Lung (tissue), 16 donors: ENCODE results near the gene FBXO41. TPM values are rescaled to one million over a fixed set of nuclear protein-coding genes. Genes with fewer than 3 reads are reported as not detected.
A peak's percentile ranks its signal among the peaks of the same experiment; 100 is the strongest.

Source experiments
- ATAC-seq: fragments of 200-7000 bp; cut with Tn5 transposase; one replicate; pipeline ENCODE4 v1.9.1; 2020; ENCODE audit warnings: moderate number of reproducible peaks; ENCODE audit not compliant: insufficient read depth, low FRiP score
- DNase-seq, 3 donors: peaks; one replicate each; pipeline ENCODE4 v3.0.0-alpha.2; 2013 to 2017
- H3K27ac ChIP-seq, 2 donors: one replicate each; pipeline ENCODE4 v1.5.1; 2013; ENCODE audit warnings: mild to moderate bottlenecking in 2 of 2, moderate library complexity in 2 of 2, control low read depth in 1 of 2, inconsistent platforms in 1 of 2, low read depth in 1 of 2, low read length in 1 of 2
- H3K27me3 ChIP-seq, 3 donors: one replicate each; pipeline ENCODE4 v1.5.1; 2013; ENCODE audit warnings: low read length in 2 of 3; ENCODE audit not compliant: control insufficient read depth in 3 of 3, insufficient read depth in 3 of 3
- H3K36me3 ChIP-seq, 4 donors: one replicate each; pipeline ENCODE4 v1.5.1; 2013; ENCODE audit warnings: low read length in 4 of 4, mild to moderate bottlenecking in 1 of 4, moderate library complexity in 1 of 4; ENCODE audit not compliant: control insufficient read depth in 4 of 4, insufficient read depth in 4 of 4
- H3K4me1 ChIP-seq, 5 donors: one replicate each; pipeline ENCODE4 v1.5.1; 2013; ENCODE audit warnings: low read length in 5 of 5, mild to moderate bottlenecking in 2 of 5, moderate library complexity in 1 of 5; ENCODE audit not compliant: control insufficient read depth in 5 of 5, insufficient read depth in 5 of 5
- H3K4me3 ChIP-seq: one replicate; pipeline ENCODE4 v1.5.1; 2013; ENCODE audit warnings: mild to moderate bottlenecking, control low read depth, moderate library complexity
- H3K9ac ChIP-seq, 2 donors: one replicate each; pipeline ENCODE4 v1.5.1; 2013; ENCODE audit warnings: low read length in 2 of 2, control low read depth in 1 of 2; ENCODE audit not compliant: insufficient read depth in 1 of 2
- H3K9me3 ChIP-seq, 4 donors: one replicate each; pipeline ENCODE4 v1.5.1; 2013; ENCODE audit warnings: low read length in 3 of 4, mild to moderate bottlenecking in 1 of 4, moderate library complexity in 1 of 4; ENCODE audit not compliant: control insufficient read depth in 4 of 4, insufficient read depth in 3 of 4
- WGBS, 2 donors: extraction: QIAGEN DNeasy Blood & Tissue Kit; methylation state at CpG; one replicate each; pipeline ENCODE4 v1.1.7; 2013; 5-methylcytosine and 5-hydroxymethylcytosine counted together
- long read RNA-seq, 5 donors: transcript quantifications; one replicate each; lab custom pipeline, GENCODE V29; 2026
- polyA plus RNA-seq, 2 donors: library from polyadenylated mRNA; stranded (reverse); fragments of 200-250 nt; gene quantifications; one replicate each; pipeline ENCODE4 v1.2.1, GENCODE V29; 2013
- total RNA-seq, 2 donors: library from RNA; depleted of rRNA in 1 of 2; stranded (reverse); fragments of >200 nt in 1 of 2; gene quantifications; one replicate each; pipeline ENCODE4 v1.2.1, GENCODE V29; 2014 to 2021
- TF ChIP-seq, protein P1 (sequence below): IDR thresholded peaks from 2 replicates; pipeline ENCODE4 v1.5.1; 2012; ENCODE audit warnings: mild to moderate bottlenecking; ENCODE audit errors: control extremely low read depth, extremely low read depth
- donor health status: control.
- donor health status: control.
- donor health status: Bipolar disorder and iron deficiency.
- donor health status: healthy.
- donor health status: DM: yes; HTN: yes; CAD: no.

FBXO41 gene, protein sequence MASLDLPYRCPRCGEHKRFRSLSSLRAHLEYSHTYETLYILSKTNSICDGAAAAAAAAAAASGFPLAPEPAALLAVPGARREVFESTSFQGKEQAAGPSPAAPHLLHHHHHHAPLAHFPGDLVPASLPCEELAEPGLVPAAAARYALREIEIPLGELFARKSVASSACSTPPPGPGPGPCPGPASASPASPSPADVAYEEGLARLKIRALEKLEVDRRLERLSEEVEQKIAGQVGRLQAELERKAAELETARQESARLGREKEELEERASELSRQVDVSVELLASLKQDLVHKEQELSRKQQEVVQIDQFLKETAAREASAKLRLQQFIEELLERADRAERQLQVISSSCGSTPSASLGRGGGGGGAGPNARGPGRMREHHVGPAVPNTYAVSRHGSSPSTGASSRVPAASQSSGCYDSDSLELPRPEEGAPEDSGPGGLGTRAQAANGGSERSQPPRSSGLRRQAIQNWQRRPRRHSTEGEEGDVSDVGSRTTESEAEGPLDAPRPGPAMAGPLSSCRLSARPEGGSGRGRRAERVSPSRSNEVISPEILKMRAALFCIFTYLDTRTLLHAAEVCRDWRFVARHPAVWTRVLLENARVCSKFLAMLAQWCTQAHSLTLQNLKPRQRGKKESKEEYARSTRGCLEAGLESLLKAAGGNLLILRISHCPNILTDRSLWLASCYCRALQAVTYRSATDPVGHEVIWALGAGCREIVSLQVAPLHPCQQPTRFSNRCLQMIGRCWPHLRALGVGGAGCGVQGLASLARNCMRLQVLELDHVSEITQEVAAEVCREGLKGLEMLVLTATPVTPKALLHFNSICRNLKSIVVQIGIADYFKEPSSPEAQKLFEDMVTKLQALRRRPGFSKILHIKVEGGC
- total RNA-seq (1 to 10 TPM in 1 of 2 donors, under 1 TPM in 1; 0.97 to 5.0 TPM), polyA plus RNA-seq (1 to 10 TPM in 1 of 2 donors, under 1 TPM in 1; 0.93 to 2.4 TPM)
- long read RNA-seq, donor 1, result 0 reads
- long read RNA-seq, donor 2, result 0 reads
- long read RNA-seq, donor 3, result 0 reads
- long read RNA-seq, donor 4, result 0 reads
- long read RNA-seq, donor 5, result 0 reads

DNA sequence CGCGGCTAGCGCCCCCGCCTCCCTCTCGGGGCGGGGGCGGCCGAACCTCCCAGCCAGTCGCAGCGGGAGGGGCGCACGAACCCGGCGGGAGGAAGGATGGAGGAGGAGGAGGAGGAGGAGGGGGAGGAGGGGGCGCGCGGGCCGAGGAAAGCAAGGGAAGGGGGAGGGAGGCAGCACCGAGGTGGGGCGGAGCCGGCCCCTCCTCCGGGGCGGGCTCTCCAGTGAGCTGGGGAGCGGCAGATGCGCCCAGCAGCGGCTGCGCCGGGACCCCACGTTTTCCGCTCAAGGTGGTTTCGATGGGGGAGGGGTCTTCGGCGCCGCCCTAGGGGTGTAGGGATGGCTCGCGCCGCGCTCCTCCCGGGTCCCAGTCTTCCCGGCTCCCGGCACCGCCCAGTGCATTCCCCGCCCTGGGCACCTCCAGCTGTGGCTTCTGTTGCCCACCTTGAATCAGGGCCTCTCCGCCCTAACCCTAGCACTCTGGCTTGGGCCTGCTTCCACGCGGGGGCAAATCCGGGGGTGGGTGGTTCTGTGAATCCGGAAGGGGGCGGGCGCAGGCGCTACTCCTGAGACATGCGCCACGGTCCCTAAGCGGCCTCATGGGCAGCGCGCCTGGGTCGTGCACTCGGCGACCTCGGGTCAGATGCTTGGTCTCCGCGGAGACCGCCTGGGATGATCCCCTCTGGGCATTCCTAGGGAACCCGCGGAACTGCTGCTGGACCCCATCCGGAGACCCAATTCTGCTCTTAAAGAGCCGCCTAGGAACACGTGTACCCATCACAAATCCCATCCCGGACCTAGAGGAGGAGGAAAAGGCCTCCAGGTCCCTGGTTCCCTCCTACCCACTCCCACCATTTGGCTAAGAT lies at the start of gene FBXO41:
Gene FBXO41, minus strand, starts transcription at position 183 of the 863 bp plus-strand sequence. CDS start 14,848 bp downstream, outside the sequence.
- Histone ChIP-seq H3K27ac (no peak within 1 kb of the TSS), H3K9ac (no peak within 1 kb of the TSS), H3K27me3 (peaks cover 2 to 48% (median 4%) of the 10 kb centered on the region in 3 donors)

DNA sequence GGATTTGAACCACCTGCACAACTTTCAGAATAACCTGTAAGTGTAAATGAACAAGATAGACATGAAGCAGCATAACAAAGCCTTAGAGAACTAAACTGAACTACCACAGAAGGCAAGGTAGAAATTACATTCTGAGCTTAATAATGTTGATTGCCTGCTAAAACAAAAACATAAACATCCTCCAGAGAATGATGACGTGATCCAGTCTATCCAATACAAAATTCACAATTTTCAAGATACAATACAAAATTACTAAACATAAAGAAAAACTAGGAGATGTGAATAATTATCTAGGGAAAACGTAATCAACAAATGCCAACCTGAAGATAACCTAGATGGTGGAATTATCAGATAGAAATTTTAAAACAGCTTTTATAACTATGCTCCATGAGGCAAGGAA lies 49.8 kb upstream of the FBXO41 start:
- no peak overlapping the region for H3K9ac ChIP-seq
- 72 to 89% methylated on average over 2 of the region's 2 CpGs for WGBS, 2 donors
- no peak overlapping the region for H3K27ac ChIP-seq
- TF ChIP-seq, protein P1, sequence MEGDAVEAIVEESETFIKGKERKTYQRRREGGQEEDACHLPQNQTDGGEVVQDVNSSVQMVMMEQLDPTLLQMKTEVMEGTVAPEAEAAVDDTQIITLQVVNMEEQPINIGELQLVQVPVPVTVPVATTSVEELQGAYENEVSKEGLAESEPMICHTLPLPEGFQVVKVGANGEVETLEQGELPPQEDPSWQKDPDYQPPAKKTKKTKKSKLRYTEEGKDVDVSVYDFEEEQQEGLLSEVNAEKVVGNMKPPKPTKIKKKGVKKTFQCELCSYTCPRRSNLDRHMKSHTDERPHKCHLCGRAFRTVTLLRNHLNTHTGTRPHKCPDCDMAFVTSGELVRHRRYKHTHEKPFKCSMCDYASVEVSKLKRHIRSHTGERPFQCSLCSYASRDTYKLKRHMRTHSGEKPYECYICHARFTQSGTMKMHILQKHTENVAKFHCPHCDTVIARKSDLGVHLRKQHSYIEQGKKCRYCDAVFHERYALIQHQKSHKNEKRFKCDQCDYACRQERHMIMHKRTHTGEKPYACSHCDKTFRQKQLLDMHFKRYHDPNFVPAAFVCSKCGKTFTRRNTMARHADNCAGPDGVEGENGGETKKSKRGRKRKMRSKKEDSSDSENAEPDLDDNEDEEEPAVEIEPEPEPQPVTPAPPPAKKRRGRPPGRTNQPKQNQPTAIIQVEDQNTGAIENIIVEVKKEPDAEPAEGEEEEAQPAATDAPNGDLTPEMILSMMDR, result no peak
- H3K4me1 ChIP-seq, result no peaks in the 10 kb centered on the region
- ATAC-seq, result no peak
- no peak overlapping the region for H3K4me3 ChIP-seq
- H3K36me3 ChIP-seq, result no peaks in the 10 kb centered on the region
- H3K27me3 ChIP-seq, result no peaks in the 10 kb centered on the region
- H3K9me3 ChIP-seq, result peaks cover 0 to 7% (median 5%) of the 10 kb centered on the region in 4 donors
- DNase-seq, result no peak

More for the DNA sequence above, at the start of gene FBXO41:
- WGBS, 2 donors, result 1 to 2% methylated on average over 42 to 69 of the region's 69 CpGs
- Histone ChIP-seq H3K4me1 (peaks cover 0 to 8% (median 0%) of the 10 kb centered on the region in 5 donors), H3K4me3 (peak within 1 kb of the TSS; percentile 40), H3K36me3 (no peaks in the 10 kb centered on the region), H3K9me3 (peaks cover 0 to 3% (median 0%) of the 10 kb centered on the region in 4 donors)
- peak in 2 of 3 donors; percentile 38 to 57 for DNase-seq
- peak; percentile 67 for ATAC-seq
- TF ChIP-seq, protein P1, result no peak

DNA sequence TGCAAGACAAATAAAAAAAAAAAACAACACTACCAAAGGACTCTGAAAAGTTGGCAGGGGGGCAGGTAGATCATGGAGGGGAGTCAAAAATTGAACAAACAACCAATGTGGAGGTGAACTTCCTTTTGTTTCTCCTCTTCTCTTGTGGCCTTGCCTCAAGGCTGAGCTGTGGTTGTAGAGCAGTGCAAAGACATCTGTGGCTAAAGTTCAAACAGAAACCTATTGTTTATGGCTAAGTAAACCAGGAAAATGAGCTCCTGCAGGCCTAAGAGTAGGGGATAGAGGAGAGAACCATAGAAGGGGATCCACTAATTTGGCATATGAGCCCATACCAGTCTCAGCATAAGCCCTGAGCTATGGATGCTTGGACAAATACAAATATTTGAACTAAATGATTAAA lies 49.3 kb upstream of the FBXO41 start:
- TF ChIP-seq, protein P1, result no peak
- H3K27ac ChIP-seq, result no peak overlapping the region
- no peak for DNase-seq
- H3K27me3 ChIP-seq, result no peaks in the 10 kb centered on the region
- H3K4me3 ChIP-seq, result no peak overlapping the region
- H3K9ac ChIP-seq, result no peak overlapping the region
- ATAC-seq, result no peak
- H3K36me3 ChIP-seq, result no peaks in the 10 kb centered on the region
- H3K4me1 ChIP-seq, result no peaks in the 10 kb centered on the region
- H3K9me3 ChIP-seq, result peaks cover 0 to 7% (median 5%) of the 10 kb centered on the region in 4 donors
